GOT3 (cell line): Measurements from ENCODE around the gene STEAP4.
"Not testable (repeated sequence)": the region's sequence is repeated elsewhere in the genome, so short reads cannot be mapped to it uniquely, and the experiment has no call there.

ENCODE experiments used
- DNase-seq: peaks from one replicate; lab custom pipeline; 2025; ENCODE audit warnings: mixed read lengths; lab: John Stamatoyannopoulos, UW

The STEAP4 gene

GRCh38 chr7:88268858-88269257, 37.8 kb downstream of the STEAP4 start:
- DNase-seq: no peak

GRCh38 chr7:88268051-88268450, 38.6 kb downstream of the STEAP4 start:
- no peak for DNase-seq

GRCh38 chr7:88267421-88267820, 39.3 kb downstream of the STEAP4 start:
- no peak for DNase-seq

GRCh38 chr7:88264987-88265386, 41.7 kb downstream of the STEAP4 start:
- DNase-seq: not testable (repeated sequence)

GRCh38 chr7:88262562-88262961, 44.1 kb downstream of the STEAP4 start:
- DNase-seq: no peak

- DNase-seq: no peak
Measured at GRCh38 chr7:88260719-88261118, 46.0 kb downstream of the STEAP4 start.

- no peak for DNase-seq
Measured at GRCh38 chr7:88259656-88260380, 46.9 kb downstream of the STEAP4 start.

GRCh38 chr7:88258296-88258695, 48.4 kb downstream of the STEAP4 start:
- not testable (repeated sequence) for DNase-seq

GRCh38 chr7:88256906-88257305, 49.8 kb downstream of the STEAP4 start:
- no peak for DNase-seq

GRCh38 chr7:88254721-88255424, 51.8 kb downstream of the STEAP4 start:
- DNase-seq: no peak

- no peak for DNase-seq
Measured at GRCh38 chr7:88253640-88254039, 53.1 kb downstream of the STEAP4 start.

- DNase-seq: no peak
Measured at GRCh38 chr7:88244258-88244657, 62.4 kb downstream of the STEAP4 start.

- DNase-seq: no peak
Measured at GRCh38 chr7:88243345-88243909, 63.3 kb downstream of the STEAP4 start.

- DNase-seq: no peak
Measured at GRCh38 chr7:88239852-88240251, 66.8 kb downstream of the STEAP4 start.

GRCh38 chr7:88233828-88234227, 72.9 kb downstream of the STEAP4 start:
- no peak for DNase-seq

GRCh38 chr7:88230646-88231045, 76.0 kb downstream of the STEAP4 start:
- DNase-seq: no peak

- no peak for DNase-seq
Measured at GRCh38 chr7:88229302-88229995, 77.2 kb downstream of the STEAP4 start.

- no peak for DNase-seq
Measured at GRCh38 chr7:88226886-88227516, 79.7 kb downstream of the STEAP4 start.

- DNase-seq: no peak
Measured at GRCh38 chr7:88226201-88226600, 80.5 kb downstream of the STEAP4 start.

- no peak for DNase-seq
Measured at GRCh38 chr7:88224601-88225275, 82.0 kb downstream of the STEAP4 start.

GRCh38 chr7:88223265-88223664, 83.4 kb downstream of the STEAP4 start:
- no peak for DNase-seq
